HFFc6 (cell line): ENCODE results near the gene THSD4. TPM values are rescaled to one million over a fixed set of nuclear protein-coding genes. Genes with fewer than 3 reads are reported as not detected.
A peak's percentile ranks its signal among the peaks of the same experiment; 100 is the strongest.

Experiments
- DNase-seq: peaks from one replicate; pipeline ENCODE4 v3.0.0-alpha.2; 2018
- H3K27ac Mint-ChIP-seq: 2 replicates; pipeline ENCODE4 v1.8.0; 2020; ENCODE audit warnings: mild to moderate bottlenecking, mixed read lengths
- H3K27me3 Mint-ChIP-seq: 2 replicates; pipeline ENCODE4 v1.8.0; 2021; ENCODE audit warnings: mild to moderate bottlenecking, moderate library complexity, mixed read lengths; ENCODE audit not compliant: insufficient read depth
- H3K36me3 Mint-ChIP-seq: 2 replicates; pipeline ENCODE4 v1.8.0; 2021; ENCODE audit warnings: low read depth, mixed read lengths
- H3K4me1 Mint-ChIP-seq: 2 replicates; pipeline ENCODE4 v1.8.0; 2020; ENCODE audit warnings: low read depth, mixed read lengths
- H3K4me3 Mint-ChIP-seq: 2 replicates; pipeline ENCODE4 v1.8.0; 2020; ENCODE audit warnings: mild to moderate bottlenecking, moderate library complexity, mixed read lengths
- H3K9me3 Mint-ChIP-seq: 2 replicates; pipeline ENCODE4 v1.8.0; 2020; ENCODE audit warnings: mild to moderate bottlenecking, mixed read lengths
- CTCF ChIP-seq: fragments of 200-600 bp; sonication (generic); IDR thresholded peaks from 2 replicates; pipeline ENCODE4 v1.5.0; 2021; ENCODE audit warnings: antibody characterized with exemption, mild to moderate bottlenecking
- total RNA-seq, 6 experiments: library from RNA; stranded (reverse); fragmentation: NEBNext Ultra II Directional; extraction: Animal tissue kit (Norgen Biotek cat#: 25700); gene quantifications; 2 replicates in 1 of 6; 3 replicates in 5 of 6; pipeline ENCODE4 v1.2.3, GENCODE V29; 2021

THSD4 gene
- total RNA-seq, 6 experiments from 2014 or later, result 32.7 to 39.1 (median 36.4) TPM

GRCh38 chr15:71575474-71576045 is 460.3 kb downstream of the THSD4 start:
- no peaks in the 10 kb centered on the region; the same call in 1 of the 2 replicates for H3K36me3 Mint-ChIP-seq
- H3K27me3 Mint-ChIP-seq, result peaks cover 3% of the 10 kb centered on the region
- H3K4me1 Mint-ChIP-seq, result peaks cover 41% of the 10 kb centered on the region
- H3K9me3 Mint-ChIP-seq, result no peaks in the 10 kb centered on the region
- peak; percentile 82 for TF ChIP-seq CTCF
- no peak overlapping the region for H3K4me3 Mint-ChIP-seq
- peak; percentile 28 for DNase-seq
- no peak overlapping the region for H3K27ac Mint-ChIP-seq

- H3K27ac Mint-ChIP-seq, result no peak overlapping the region
- peaks cover 3% of the 10 kb centered on the region for H3K27me3 Mint-ChIP-seq
- no peak for DNase-seq
- H3K4me1 Mint-ChIP-seq, result peaks cover 56% of the 10 kb centered on the region
- no peak overlapping the region for H3K4me3 Mint-ChIP-seq
- no peaks in the 10 kb centered on the region for H3K9me3 Mint-ChIP-seq
- no peak for TF ChIP-seq CTCF
- H3K36me3 Mint-ChIP-seq, result peaks cover 4% of the 10 kb centered on the region; the same call in 1 of the 2 replicates
Measured at GRCh38 chr15:71577071-71577470, 461.8 kb downstream of the THSD4 start.

GRCh38 chr15:71581398-71581930 is 466.2 kb downstream of the THSD4 start:
- no peak overlapping the region for H3K27ac Mint-ChIP-seq

GRCh38 chr15:71585159-71585558 is 469.9 kb downstream of the THSD4 start:
- peaks cover 38% of the 10 kb centered on the region for H3K4me1 Mint-ChIP-seq
- peaks cover 28% of the 10 kb centered on the region for H3K36me3 Mint-ChIP-seq
- H3K4me3 Mint-ChIP-seq, result no peak overlapping the region
- H3K27ac Mint-ChIP-seq, result no peak overlapping the region
- no peaks in the 10 kb centered on the region for H3K27me3 Mint-ChIP-seq
- DNase-seq, result no peak
- peaks cover 13% of the 10 kb centered on the region for H3K9me3 Mint-ChIP-seq
- TF ChIP-seq CTCF, result no peak

More at GRCh38 chr15:71581398-71581930, 466.2 kb downstream of the THSD4 start:
- Mint-ChIP-seq H3K27me3 (no peaks in the 10 kb centered on the region), H3K9me3 (peaks cover 13% of the 10 kb centered on the region), H3K4me1 (peaks cover 34% of the 10 kb centered on the region), H3K4me3 (no peak overlapping the region), H3K36me3 (peaks cover 28% of the 10 kb centered on the region)
- DNase-seq, result no peak
- TF ChIP-seq CTCF, result no peak

- no peak for DNase-seq
- Mint-ChIP-seq H3K36me3 (peaks cover 28% of the 10 kb centered on the region), H3K27me3 (no peaks in the 10 kb centered on the region), H3K4me1 (peaks cover 25% of the 10 kb centered on the region), H3K9me3 (peaks cover 13% of the 10 kb centered on the region), H3K4me3 (no peak overlapping the region), H3K27ac (no peak overlapping the region)
- TF ChIP-seq CTCF, result no peak
Measured at GRCh38 chr15:71586463-71586862, 471.2 kb downstream of the THSD4 start.
